Measurements from ENCODE around the gene CROT.
"Not testable (repeated sequence)": the region's sequence is repeated elsewhere in the genome, so short reads cannot be mapped to it uniquely, and the experiment has no call there.

Gene CROT

DNA sequence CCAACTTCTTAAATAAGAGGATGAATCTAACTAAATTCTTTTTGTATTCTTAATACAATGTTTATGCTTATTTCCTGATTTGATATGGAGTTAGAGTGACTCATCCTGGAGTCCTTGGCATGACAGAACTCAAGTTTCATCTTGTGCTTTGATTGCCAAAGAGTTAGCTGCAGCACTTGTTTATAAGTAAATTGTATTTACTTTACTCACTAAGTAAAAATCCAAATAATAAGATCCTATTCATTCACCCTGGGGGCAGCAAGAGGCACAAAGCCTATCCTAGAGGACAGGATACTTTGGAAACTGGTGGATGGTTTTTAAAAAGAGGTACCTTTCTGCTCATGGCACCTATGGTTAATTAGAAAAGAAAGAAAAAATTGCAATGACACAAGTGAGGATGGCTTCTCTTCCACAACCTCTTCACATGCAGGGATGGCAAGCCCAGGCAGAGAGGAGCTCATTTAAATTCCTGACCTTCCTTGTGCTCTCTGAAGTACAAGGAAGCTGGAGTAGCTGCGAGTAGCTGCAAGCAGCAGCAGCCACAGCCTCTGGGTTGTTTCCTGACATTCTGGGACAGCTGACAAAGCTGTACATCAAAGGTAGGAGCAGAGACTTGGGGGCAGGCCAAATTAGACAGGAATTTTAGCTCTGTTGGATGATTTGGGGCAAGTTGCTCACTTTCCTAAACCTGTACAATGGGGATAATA, 28.5 kb upstream of the CROT start:
- H3K4me3 ChIP-seq (ENCODE audit: low read depth, low read length) = no peak overlapping the region
- TF ChIP-seq, protein P1, sequence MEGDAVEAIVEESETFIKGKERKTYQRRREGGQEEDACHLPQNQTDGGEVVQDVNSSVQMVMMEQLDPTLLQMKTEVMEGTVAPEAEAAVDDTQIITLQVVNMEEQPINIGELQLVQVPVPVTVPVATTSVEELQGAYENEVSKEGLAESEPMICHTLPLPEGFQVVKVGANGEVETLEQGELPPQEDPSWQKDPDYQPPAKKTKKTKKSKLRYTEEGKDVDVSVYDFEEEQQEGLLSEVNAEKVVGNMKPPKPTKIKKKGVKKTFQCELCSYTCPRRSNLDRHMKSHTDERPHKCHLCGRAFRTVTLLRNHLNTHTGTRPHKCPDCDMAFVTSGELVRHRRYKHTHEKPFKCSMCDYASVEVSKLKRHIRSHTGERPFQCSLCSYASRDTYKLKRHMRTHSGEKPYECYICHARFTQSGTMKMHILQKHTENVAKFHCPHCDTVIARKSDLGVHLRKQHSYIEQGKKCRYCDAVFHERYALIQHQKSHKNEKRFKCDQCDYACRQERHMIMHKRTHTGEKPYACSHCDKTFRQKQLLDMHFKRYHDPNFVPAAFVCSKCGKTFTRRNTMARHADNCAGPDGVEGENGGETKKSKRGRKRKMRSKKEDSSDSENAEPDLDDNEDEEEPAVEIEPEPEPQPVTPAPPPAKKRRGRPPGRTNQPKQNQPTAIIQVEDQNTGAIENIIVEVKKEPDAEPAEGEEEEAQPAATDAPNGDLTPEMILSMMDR (IDR thresholded peaks at IDR 0.05; ENCODE audit: insufficient read depth, low read depth, low read length, missing control alignments) = no peak
- no peak for DNase-seq (ENCODE audit: low read depth)

DNA sequence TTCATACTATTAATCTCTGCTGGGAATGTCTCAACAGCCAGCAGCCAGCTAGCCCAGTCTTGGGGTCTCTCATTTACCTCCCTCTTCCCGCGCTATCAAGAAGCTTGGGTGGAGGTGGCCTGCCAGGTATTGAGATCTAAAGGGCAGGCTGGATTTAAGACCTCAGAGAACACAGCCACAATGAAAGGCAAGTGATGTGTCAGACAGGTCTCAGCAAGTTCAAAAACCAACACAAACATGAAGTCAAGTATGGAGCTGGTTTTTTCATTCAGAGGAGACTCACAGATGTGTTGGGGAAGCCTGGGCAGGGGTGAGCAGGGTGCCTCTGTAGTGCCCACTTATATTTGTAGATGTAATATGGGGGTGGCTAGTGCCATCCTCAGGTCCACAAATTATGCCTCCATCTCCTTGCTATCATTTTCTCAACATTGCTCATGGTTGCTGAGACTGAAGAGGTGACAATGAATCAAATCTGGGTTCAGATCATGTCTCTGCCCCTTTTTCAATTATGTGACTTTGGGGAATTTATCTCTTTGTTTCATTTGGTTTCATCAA, 27.7 kb upstream of the CROT start:
- no peak for DNase-seq (ENCODE audit: low read depth)
- no peak overlapping the region for H3K4me3 ChIP-seq (ENCODE audit: low read depth, low read length)
- TF ChIP-seq, protein P1 (IDR thresholded peaks at IDR 0.05; ENCODE audit: insufficient read depth, low read depth, low read length, missing control alignments) = no peak

DNA sequence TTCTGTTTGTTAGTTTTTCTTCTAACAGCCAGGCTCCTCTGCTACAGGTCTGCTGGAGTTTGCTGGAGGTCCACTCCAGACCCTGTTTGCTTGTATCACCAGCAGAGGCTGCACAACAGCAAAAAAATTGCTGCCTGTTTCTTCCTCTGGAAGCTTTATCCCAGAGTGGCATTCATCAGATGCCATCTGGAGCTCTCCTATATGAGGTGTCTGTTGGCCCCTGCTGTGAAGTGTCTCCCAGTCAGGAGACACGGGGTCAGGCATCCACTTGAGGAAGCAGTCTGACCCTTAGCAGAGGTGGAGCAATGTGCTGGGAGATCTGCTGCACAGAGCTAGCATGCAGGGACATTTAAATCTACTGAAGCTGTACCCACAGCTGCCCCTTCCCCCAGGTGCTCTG, 26.7 kb upstream of the CROT start:
- no peak for DNase-seq (ENCODE audit: low read depth)
- TF ChIP-seq, protein P1 (IDR thresholded peaks at IDR 0.05; ENCODE audit: insufficient read depth, low read depth, low read length, missing control alignments) = no peak
- no peak overlapping the region for H3K4me3 ChIP-seq (ENCODE audit: low read depth, low read length)

DNA sequence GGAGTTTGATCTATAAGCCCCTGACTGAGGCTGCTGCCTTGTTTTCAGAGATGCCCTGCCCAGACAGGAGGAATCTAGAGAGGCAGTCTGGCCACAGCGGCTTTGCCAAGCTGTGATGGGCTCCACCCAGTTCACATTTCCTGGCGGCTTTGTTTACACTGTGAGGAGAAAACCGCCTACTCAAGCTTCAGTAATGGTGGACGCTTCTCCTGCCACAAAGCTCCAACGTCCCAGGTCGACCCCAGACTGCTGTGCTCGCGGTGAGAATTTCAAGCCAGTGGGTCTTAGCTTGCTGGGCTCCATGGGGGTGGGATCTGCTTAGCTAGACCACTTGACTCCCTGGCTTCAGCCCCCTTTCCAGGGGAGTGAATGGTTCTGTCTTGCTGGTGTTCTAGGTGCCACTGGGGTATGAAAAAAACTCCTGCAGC, 26.3 kb upstream of the CROT start:
- DNase-seq (ENCODE audit: low read depth); H3K4me3 ChIP-seq (ENCODE audit: low read depth, low read length): not testable (repeated sequence)

DNA sequence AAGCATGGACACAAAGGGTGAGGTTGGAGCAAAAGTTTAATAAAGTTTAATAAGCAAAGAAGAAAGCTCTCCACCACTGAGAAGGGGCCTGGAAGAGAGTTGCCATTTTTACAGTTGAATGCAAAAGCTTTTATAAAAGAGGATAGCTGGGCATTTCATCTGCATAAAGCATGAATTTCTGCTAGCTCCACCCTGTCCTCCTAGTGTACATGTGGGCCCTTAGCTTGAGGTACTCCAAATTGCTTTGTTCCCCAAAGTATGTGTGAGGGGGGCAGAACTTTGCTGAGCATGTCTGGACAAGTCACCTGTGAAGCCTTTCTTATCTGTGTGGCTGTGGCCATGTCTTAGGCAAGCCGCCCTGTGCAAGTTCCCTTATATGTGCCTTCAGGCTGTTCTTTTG, 22.6 kb upstream of the CROT start:
- no peak for DNase-seq (ENCODE audit: low read depth)
- TF ChIP-seq, protein P1 (IDR thresholded peaks at IDR 0.05; ENCODE audit: insufficient read depth, low read depth, low read length, missing control alignments) = no peak
- H3K4me3 ChIP-seq (ENCODE audit: low read depth, low read length) = no peak overlapping the region

DNA sequence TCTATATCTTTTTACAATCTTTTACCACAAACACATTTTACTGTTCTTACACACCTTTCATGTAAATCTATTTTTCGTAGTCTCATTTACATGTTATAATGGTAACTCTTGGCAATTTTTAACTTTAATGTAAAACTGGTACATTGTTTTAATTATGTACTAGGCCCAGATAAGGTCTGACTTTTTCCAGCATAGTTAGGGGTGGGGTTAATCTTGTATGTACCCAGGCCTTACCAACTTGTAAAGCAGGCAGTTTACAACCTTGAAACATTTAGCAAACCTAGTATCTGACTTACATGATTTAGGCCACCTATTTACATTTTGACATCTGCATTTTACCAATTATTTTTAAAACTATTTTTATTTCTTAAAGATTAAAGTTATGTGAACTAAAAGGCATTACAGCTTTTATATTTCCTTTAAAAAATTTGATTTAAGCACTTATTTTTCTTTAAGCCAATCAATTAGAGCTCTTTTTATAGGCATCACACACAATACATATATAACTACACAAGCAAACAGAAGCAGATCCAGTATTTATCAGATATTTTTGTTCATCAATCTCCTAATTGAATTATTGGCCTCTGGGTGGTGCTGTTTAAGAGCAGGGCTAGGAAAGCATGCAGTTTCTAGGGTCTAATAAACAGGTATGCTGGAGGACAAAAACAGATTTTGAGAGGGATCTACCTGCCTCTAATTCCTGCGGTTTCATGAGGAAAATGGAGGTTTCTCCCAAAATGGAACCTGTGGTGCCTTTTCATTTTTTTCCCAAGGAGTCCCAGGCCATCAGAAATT, 19.7 kb upstream of the CROT start:
- no peak for DNase-seq (ENCODE audit: low read depth)
- TF ChIP-seq, protein P1 (IDR thresholded peaks at IDR 0.05; ENCODE audit: insufficient read depth, low read depth, low read length, missing control alignments) = no peak
- no peak overlapping the region for H3K4me3 ChIP-seq (ENCODE audit: low read depth, low read length)

DNA sequence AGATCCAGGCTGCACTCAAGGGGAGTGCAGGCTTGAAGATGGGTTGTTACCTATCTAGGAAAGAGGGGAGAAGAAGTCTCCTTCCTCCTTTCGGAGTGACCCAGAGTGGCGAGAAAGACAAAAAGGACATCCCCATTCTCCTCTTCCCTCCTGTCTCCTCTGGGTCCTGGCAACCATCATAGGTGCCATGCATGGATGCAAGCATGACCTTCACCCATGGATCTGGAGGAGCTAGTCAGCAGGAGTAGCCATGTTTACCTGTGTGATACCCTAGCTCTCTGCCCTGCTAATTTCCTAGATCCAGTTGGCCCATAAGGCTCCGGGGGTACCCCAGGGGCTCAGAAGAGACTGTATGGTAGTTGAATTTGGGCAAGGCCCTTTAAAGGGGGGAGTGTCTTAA, 17.2 kb upstream of the CROT start:
- peak; percentile 50 for DNase-seq (ENCODE audit: low read depth)

More for the DNA sequence above, 17.2 kb upstream of the CROT start:
- no peak overlapping the region for H3K4me3 ChIP-seq (ENCODE audit: low read depth, low read length)
- TF ChIP-seq, protein P1 (IDR thresholded peaks at IDR 0.05; ENCODE audit: insufficient read depth, low read depth, low read length, missing control alignments) = no peak

Data from GM12865 (cell line).